ENCODE data around the gene KCNA10. TPM values are rescaled to one million over a fixed set of nuclear protein-coding genes. Genes with fewer than 3 reads are reported as not detected.

Gene KCNA10
- total and polyA plus RNA-seq, 2 donors (not counting 3 experiments of a cell fraction or from before 2014, with no cell fraction given) = not detected

- intact Hi-C loops (cut with micrococcal nuclease) = loop anchor here (1.0 kb wide), 5 partner anchors 36 to 299 kb away; no protein-coding TSS in a partner anchor
- Histone ChIP-seq H3K27ac (ENCODE audit: insufficient read depth, low read depth, low read length) (no peak overlapping the region), H3K9me1 (replicated peaks; ENCODE audit: control insufficient read depth, extremely low read depth, insufficient read depth, low read length) (no peaks in the 10 kb centered on the region), H3K27me3 (ENCODE audit: control insufficient read depth in 2 of 2, insufficient read depth in 2 of 2, low read length in 2 of 2) (peaks cover 0 to 7% of the 10 kb centered on the region in 2 experiments), H3K4me1 (ENCODE audit: control insufficient read depth, extremely low read depth, insufficient read depth, low read length) (no peaks in the 10 kb centered on the region), H3K79me2 (ENCODE audit: control insufficient read depth, insufficient read depth, low read length) (no peaks in the 10 kb centered on the region), H4K20me1 (replicated peaks; ENCODE audit: control insufficient read depth, extremely low read depth, insufficient read depth, low read length) (no peaks in the 10 kb centered on the region), H3K4me3 (replicated peaks in 1 of 3; ENCODE audit: insufficient read depth in 1 of 3, low read depth in 1 of 3, low read length in 3 of 3) (no peak overlapping the region), H3K36me3 (ENCODE audit: control insufficient read depth in 2 of 2, extremely low read depth in 1 of 2, insufficient read depth in 2 of 2, low read length in 2 of 2) (no peaks in the 10 kb centered on the region), H2AFZ (ENCODE audit: low read depth, low read length) (no peak overlapping the region), H3K9me3 (replicated peaks; ENCODE audit: control insufficient read depth, insufficient read depth, low read length) (no peaks in the 10 kb centered on the region), H3K9ac (replicated peaks; ENCODE audit: extremely low read depth, insufficient read depth, low read length) (no peak overlapping the region), H3K4me2 (ENCODE audit: insufficient read depth, low read length) (no peak overlapping the region)
- no peak for TF ChIP-seq MYC (IDR thresholded peaks at IDR 0.05; ENCODE audit: low read depth, low read length)
- no peak for TF ChIP-seq POLR2A (IDR thresholded peaks at IDR 0.05; ENCODE audit: low read depth, low read length)
- peak; percentile 77 to 85 for TF ChIP-seq CTCF (IDR thresholded peaks at IDR 0.05; ENCODE audit: extremely low read depth in 1 of 2, insufficient read depth in 1 of 2, low read depth in 1 of 2, low read length in 2 of 2)
- no peak for TF ChIP-seq POLR2AphosphoS5 (IDR thresholded peaks at IDR 0.05; ENCODE audit: insufficient read depth, low read depth, low read length)
- FAIRE-seq (peak; percentile 84), DNase-seq (ENCODE audit: low read depth, low spot score) (peak; percentile 75)
- no TSS peak for BruUV-seq (replicated peaks)
- CTCF ChIA-PET = interaction anchor here (0.6 to 5.0 kb wide), 85 partner anchors 9 to 629 kb away, joined by 3 to 140 read pairs (median 5); partner anchors contain the start of genes KCNA10, KCNA2, KCNC4 and LAMTOR5
- dilution Hi-C loops (cut with MboI; ENCODE audit: extremely low pct_ligation_motif_present, low sequenced_read_pairs) = no loop called here
- POLR2A ChIA-PET = interaction anchor here (0.6 to 1.2 kb wide), 4 partner anchors 83 to 158 kb away, joined by 3 read pairs; no protein-coding TSS in a partner anchor
These were observed 22.9 kb downstream of the KCNA10 start for GRCh38 chr1:110495926-110496600.
